Uterus (tissue), 4 donors: ENCODE results near the gene VRTN. TPM values are rescaled to one million over a fixed set of nuclear protein-coding genes. Genes with fewer than 3 reads are reported as not detected.

Experiments
- DNase-seq, 2 donors: peaks; one replicate each; pipeline ENCODE4 v3.0.0-alpha.2; 2019 to 2020
- H3K27ac ChIP-seq, 2 donors: fragments of 200-600 bp; sonication (generic); 1 replicate in 1 of 2; 2 replicates in 1 of 2; pipeline ENCODE4 v1.5.1; 2016 to 2018
- H3K27me3 ChIP-seq, 2 donors: fragments of 200-600 bp; sonication (generic); one replicate each; pipeline ENCODE4 v1.5.1; 2018 to 2019; ENCODE audit warnings: control low read depth in 1 of 2
- H3K36me3 ChIP-seq, 2 donors: fragments of 200-600 bp; sonication (generic); one replicate each; pipeline ENCODE4 v1.5.1; 2019; ENCODE audit warnings: control low read depth in 1 of 2
- H3K4me1 ChIP-seq, 2 donors: fragments of 200-600 bp; sonication (generic); one replicate each; pipeline ENCODE4 v1.5.1; 2018 to 2019; ENCODE audit warnings: control low read depth in 1 of 2
- H3K4me3 ChIP-seq, 2 donors: fragments of 200-600 bp; sonication (generic); 1 replicate in 1 of 2; 2 replicates in 1 of 2; pipeline ENCODE4 v1.5.1; 2018 to 2019; ENCODE audit warnings: mild to moderate bottlenecking in 1 of 2
- H3K9me3 ChIP-seq, 2 donors: fragments of 200-600 bp; sonication (generic); one replicate each; pipeline ENCODE4 v1.5.1; 2019; ENCODE audit warnings: control low read depth in 1 of 2
- POLR2A ChIP-seq, 2 donors: fragments of 450-650 bp; IDR thresholded peaks; one replicate each; pipeline ENCODE4 v1.6.1; 2016; ENCODE audit warnings: antibody characterized with exemption in 2 of 2, mild to moderate bottlenecking in 1 of 2, moderate library complexity in 1 of 2
- intact Hi-C: fragments of 100-400 bp; cut with DNase I; formaldehyde crosslinking; loops from one replicate; pipeline ENCODE4 v1.15.1; 2023; ENCODE audit warnings: low total_unique reads
- total RNA-seq, 4 donors: library from RNA; depleted of rRNA in 3 of 4; stranded (reverse); fragments of >200 nt in 3 of 4; gene quantifications; one replicate each; pipeline versions ENCODE4 v1.1.0 to v1.2.4, GENCODE V29; 2014 to 2023
- TF ChIP-seq, protein P1 (sequence below), 4 experiments: fragments of 200-600 bp in 2 of 4; fragments of 450-650 bp in 2 of 4; sonication (generic) in 2 of 4; IDR thresholded peaks; one replicate each; pipeline ENCODE4 v1.5.1; 2016 to 2019; ENCODE audit warnings: antibody characterized with exemption in 4 of 4, mild to moderate bottlenecking in 2 of 4, moderate library complexity in 1 of 4
- donor health status: DM: yes; HTN: yes; CAD: no.

The VRTN gene
- total RNA-seq, 4 donors from 2014 or later: 0.21 TPM; not detected in 3

DNA sequence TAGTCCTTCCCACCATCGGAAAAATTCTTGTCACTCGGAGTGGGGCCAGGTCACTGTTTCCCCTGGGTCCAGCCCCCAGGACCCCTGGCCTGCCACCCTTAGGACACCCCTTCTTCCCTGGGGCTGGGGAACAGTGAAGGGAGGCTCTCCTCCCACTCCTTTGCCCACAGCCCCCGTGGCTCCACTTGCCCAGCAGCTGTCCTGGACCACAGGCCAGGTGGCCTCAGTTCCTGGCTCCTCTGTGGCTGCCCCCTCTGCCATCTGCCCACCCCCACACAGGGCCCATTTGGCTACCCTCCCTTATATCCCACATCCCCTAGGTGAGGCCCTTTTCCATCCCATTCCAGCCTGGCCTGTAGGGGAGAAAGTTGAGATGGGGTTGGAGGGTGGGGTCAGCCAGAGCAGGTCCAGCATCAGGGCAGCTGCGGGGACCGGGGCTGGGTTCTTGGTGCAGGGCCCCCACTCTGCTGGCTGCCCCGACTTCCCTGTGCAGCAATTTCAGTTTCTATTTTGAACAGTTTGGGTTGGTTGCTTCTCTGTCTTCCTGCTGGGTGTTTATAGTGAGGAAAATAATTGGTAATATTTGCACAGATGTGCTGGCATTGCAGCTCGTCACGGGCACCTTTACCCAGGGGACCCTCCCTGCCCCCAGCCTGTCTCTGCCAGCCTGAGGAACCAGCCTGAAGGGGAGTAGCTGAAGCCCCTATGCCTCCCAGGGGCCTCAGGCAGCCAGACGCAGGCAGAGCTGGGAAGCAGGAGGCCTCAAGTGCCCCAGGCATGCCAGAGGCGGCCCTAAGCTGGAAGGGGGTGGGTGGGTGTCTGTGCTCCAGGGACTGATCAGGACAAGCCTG, 54.4 kb downstream of the VRTN start:
- no peaks in the 10 kb centered on the region for H3K36me3 ChIP-seq
- H3K27me3 ChIP-seq: no peaks in the 10 kb centered on the region
- H3K4me3 ChIP-seq: no peak overlapping the region
- TF ChIP-seq, protein P1, sequence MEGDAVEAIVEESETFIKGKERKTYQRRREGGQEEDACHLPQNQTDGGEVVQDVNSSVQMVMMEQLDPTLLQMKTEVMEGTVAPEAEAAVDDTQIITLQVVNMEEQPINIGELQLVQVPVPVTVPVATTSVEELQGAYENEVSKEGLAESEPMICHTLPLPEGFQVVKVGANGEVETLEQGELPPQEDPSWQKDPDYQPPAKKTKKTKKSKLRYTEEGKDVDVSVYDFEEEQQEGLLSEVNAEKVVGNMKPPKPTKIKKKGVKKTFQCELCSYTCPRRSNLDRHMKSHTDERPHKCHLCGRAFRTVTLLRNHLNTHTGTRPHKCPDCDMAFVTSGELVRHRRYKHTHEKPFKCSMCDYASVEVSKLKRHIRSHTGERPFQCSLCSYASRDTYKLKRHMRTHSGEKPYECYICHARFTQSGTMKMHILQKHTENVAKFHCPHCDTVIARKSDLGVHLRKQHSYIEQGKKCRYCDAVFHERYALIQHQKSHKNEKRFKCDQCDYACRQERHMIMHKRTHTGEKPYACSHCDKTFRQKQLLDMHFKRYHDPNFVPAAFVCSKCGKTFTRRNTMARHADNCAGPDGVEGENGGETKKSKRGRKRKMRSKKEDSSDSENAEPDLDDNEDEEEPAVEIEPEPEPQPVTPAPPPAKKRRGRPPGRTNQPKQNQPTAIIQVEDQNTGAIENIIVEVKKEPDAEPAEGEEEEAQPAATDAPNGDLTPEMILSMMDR (IDR thresholded peaks at IDR 0.05): no peak
- no peak for TF ChIP-seq POLR2A (IDR thresholded peaks at IDR 0.05)
- intact Hi-C loops: no loop called here
- no peak for DNase-seq
- H3K4me1 ChIP-seq: no peaks in the 10 kb centered on the region
- no peak overlapping the region for H3K27ac ChIP-seq
- H3K9me3 ChIP-seq: no peaks in the 10 kb centered on the region

DNA sequence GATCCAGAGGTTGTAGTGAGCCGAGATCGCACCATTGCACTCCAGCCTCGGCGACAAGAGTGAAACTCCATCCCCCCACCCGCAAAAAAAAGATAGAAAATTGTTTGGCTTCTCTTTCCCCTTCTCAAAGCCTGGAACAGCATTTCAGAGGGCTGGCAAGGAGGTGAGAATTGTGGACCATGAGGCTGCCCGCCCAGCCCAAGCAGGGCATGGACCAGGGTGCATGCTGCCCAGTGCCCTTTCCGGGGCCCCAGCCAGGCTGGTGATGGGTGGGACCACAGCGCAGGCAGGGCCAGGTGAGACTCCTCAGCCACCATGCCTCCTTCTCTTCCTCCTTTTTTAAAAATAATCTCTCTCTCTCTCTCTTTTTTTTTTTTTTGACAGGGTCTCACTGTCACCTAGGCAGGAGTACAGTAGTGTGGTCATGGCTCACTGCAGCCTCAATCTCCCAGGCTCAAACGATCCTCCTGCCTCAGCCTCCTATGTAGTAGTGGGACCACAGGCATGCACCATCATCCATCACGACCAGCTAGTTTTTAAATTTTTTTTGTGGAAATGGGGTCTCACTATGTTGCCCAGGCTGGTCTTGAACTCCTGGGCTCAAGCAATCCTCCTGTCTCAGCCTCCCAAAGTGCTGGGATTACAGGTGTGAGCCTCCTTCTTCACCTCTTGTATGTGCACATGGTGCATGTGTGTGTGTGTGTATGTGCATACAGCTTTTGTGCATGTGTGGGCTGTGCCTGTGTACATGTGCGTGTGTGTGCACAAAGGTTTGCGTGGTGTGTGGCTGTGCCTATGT, 55.5 kb downstream of the VRTN start:
- H3K27ac ChIP-seq: no peak overlapping the region
- H3K36me3 ChIP-seq: no peaks in the 10 kb centered on the region
- H3K4me3 ChIP-seq: no peak overlapping the region
- H3K27me3 ChIP-seq: no peaks in the 10 kb centered on the region
- no peak for DNase-seq
- no peaks in the 10 kb centered on the region for H3K4me1 ChIP-seq
- H3K9me3 ChIP-seq: no peaks in the 10 kb centered on the region
- intact Hi-C loops: no loop called here
- no peak for TF ChIP-seq POLR2A (IDR thresholded peaks at IDR 0.05)
- TF ChIP-seq, protein P1 (IDR thresholded peaks at IDR 0.05): no peak

DNA sequence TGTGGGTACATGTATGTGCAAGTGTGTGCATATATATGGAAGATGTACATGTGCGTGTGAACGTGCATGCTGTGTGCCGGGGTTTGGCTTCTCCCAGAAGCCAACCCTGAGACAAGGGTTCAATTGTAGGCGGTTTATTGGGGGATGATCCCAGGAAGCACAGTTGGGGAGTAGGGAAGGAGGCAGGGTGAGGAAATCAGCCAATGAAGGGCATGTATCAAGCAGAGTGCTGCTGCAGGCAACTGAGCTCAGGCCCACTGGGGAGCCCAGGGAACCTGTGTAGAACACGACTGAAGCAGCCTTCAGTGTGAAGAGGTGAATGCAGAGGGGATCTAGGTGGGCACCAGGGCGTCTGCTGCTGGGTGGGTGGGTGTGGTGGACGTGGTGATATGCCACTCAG, 56.2 kb downstream of the VRTN start:
- Histone ChIP-seq H3K36me3 (no peaks in the 10 kb centered on the region), H3K27ac (no peak overlapping the region), H3K27me3 (no peaks in the 10 kb centered on the region), H3K4me1 (no peaks in the 10 kb centered on the region), H3K4me3 (no peak overlapping the region), H3K9me3 (no peaks in the 10 kb centered on the region)
- no peak for DNase-seq
- intact Hi-C loops: no loop called here
- TF ChIP-seq, protein P1 (IDR thresholded peaks at IDR 0.05): no peak
- no peak for TF ChIP-seq POLR2A (IDR thresholded peaks at IDR 0.05)

DNA sequence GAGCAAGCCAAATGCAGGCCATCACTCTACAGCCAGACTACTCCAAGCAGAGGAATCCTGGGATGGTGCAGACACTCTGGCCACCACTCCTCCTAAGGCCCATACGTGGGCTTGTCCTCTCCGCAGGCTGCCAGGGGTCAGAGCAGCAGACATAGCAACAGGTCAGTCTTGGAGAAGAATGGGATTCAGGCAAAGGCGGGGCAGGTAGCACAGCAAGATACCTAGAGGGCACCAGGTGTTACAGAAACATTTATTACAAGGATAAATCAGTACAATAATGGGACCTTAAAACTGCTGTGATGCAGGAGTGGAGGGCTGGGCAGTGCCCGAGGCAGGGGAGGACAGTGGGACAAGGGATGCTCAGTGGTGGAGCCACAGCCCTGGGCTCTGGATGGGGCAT, 57.4 kb downstream of the VRTN start:
- H3K4me1 ChIP-seq: no peaks in the 10 kb centered on the region
- no peak overlapping the region for H3K27ac ChIP-seq
- H3K36me3 ChIP-seq: no peaks in the 10 kb centered on the region
- no peak overlapping the region for H3K4me3 ChIP-seq
- no peak for DNase-seq
- TF ChIP-seq, protein P1 (IDR thresholded peaks at IDR 0.05): no peak
- TF ChIP-seq POLR2A (IDR thresholded peaks at IDR 0.05): no peak
- intact Hi-C loops: no loop called here
- H3K9me3 ChIP-seq: no peaks in the 10 kb centered on the region
- H3K27me3 ChIP-seq: no peaks in the 10 kb centered on the region
